ENCODE results near the gene SEMA4C.

Gene SEMA4C

DNA sequence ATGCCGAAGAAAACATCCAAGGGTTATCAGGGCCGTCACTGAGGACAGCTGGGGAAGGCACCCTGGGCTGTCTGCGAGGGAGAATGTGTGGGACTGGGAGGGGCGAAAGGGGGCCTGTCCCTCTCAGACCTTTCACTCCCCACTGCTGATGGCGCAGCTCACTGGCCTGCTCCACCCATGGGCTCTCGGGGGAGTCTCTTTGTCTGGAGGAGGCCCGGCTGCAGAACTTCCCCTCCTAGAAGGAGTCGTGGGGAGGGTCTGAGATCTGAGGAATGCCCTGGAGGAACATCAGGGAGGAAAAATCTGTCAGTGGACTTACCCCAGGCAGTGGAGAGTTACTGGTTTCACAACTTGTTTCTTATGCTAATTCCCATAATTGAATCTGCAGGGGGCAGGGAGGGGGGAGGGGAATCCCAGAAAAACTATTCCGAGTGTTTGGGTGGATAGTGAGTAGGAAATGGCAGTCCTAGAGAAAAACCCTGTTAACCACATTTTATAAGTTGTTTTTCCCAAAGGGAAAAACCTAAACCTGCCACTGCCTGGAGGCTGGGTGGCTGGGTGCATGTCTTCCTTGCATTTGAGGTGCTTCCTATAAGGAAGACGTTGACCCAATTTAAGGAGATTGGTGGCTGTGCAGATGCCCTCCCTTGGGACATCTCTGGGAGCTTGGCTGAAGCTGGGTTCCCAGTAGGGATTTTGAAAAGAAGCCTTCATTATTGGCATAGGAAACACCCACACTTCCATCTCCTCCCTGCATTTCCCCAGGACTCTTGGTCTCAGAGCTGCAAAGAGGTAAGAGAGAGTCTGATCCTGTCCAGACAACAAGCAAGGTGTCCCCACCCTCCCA lies 11.7 kb upstream of the SEMA4C start:
- DNase-seq, result no peak

- no peak for DNase-seq
Observed at GRCh38 chr2:96880891-96881273, 11.0 kb upstream of the SEMA4C start.

GRCh38 chr2:96879545-96880040 lies 9.7 kb upstream of the SEMA4C start:
- DNase-seq, result no peak

DNA sequence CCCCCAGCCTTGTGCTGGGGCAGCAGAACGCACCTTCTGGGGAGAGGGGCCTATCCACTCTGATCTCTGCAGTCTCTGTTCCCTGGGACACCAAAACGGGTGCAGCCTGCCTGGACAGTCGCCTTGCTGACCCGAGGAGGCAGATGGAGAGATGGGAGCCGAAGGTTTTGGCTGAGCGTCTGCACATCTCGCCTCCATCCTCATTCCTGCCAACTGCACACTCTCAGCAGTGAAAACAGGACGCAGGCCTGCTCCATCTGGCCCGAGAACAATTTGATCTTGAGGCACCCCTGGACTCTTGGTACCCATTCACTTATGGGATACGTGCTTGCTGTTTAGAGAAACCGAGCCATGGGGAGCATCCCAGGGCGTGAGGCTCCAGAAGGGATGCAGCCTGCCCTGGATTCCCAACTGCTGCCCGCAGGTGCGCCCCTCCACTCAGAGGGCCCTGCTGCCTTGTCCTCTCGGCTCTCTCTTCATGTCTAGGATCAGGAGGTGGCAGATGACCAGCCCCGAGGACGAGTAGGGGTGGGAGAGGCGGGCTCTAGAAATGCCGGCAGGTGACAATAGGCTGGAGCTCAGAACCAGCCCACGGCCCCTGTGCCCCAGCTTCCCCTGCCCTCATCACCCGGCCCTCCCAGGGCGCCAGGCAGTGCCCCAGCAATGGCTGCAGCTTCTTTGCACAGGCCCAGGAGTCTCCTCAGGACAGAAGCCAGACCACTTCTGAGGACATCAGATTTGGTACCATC lies 9.1 kb upstream of the SEMA4C start:
- no peak for DNase-seq

DNA sequence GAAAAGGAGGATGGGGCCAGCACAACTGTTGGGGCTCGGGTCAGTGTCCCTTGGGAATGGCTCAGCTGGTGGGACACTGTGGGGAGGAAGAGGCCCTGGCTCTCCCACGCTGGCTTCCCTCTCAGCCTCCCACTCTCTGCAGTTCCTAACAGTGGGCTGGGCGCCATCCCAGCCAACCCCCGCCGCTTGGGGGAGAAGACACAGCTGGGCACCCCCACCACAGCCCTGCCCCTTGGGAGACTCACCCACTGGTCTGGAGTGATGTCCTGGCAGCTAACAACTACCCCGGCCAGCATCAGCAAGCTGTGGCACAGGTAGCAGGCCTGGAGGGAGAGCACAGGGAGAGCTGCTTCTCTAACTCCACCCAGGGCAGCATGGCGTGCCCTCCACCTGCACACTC lies 8.3 kb upstream of the SEMA4C start:
- DNase-seq, result no peak

DNA sequence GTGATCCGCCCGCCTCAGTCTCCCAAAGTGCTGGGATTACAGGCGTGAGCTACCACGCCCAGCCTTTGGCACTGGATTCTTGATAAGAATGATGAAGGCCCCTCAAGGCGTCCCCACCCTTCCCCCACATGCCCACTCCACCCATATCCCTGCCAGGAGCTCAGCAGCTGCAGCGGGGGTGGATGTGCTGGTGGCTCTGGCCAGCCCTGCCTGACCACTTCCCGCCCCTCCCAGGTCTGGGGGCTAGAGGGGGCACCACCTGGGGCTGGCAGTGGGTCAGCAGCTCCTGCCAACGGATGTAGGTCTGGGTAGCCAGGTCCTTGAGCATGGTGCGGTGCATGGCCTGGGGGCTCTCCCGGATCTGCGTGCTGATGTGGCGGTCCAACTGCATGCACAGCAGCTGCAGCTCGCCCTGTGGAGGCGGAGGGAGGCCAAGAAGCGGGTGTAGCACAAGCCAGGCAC lies 7.8 kb upstream of the SEMA4C start:
- DNase-seq, result no peak

GRCh38 chr2:96877042-96877451 lies 7.2 kb upstream of the SEMA4C start:
- no peak for DNase-seq

GRCh38 chr2:96876269-96877041 lies 6.6 kb upstream of the SEMA4C start:
- no peak for DNase-seq

DNA sequence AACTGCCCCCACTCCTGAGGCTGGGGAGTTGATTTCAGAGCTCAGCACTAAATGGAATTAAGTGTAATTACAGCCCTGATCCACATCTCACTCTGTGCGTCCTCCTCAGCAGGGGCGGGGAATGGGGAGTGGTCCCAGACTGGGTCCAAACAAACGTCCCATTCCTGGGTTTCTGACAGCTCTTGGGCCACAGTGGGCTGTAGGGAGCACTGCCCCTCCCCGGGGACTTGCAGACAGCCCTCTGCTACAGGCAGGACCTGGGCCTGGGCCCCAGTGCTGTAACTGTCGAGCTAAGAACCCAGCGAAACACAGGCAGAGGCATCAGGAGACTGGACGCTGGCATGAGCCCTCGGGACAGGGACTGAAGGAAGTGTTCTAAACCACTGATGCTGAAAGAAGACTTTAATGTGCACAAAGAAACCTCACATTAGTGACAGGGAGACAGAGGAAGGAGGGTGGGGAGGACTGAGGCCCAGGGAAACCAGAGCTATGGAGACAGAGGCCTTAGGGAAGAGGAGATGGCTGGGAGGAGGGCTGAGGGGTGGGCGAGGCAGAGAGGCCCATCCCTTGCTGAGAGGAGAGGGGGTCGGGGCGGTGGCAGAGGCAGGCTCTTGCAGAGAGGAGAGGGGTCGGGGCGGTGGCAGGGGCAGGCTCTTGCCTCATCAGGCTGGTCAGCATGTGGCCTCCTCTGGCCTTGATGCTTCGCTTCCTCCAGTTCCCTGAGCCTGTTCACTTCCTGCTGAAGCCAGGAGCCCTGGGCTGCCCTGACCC lies 5.8 kb upstream of the SEMA4C start:
- no peak for DNase-seq

GRCh38 chr2:96874198-96874831 lies 4.4 kb upstream of the SEMA4C start:
- DNase-seq, result no peak

DNA sequence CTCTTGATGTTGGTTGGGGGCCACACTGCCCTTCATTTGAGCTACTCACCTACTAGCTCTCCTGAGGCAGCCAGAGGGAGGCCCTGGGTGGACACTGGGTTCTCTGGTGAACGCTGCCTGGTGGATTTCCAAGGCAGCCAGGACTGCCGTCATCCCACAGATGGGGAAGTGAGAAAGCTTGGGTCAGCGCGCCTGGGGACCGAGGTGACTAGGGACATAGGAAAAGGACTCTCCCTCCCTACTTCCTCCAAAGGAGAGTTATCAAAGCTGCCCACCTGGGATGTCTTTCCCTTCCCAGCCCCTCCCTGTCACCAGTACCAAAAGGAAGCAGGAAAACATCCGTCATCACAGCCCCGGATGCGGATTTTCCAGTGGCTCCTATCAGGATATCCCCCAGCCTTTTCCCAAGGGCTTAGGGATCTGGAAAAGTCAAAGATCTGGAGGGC lies 3.8 kb upstream of the SEMA4C start:
- DNase-seq, result no peak

GRCh38 chr2:96872591-96873349 lies 2.9 kb upstream of the SEMA4C start:
- DNase-seq, result no peak

DNA sequence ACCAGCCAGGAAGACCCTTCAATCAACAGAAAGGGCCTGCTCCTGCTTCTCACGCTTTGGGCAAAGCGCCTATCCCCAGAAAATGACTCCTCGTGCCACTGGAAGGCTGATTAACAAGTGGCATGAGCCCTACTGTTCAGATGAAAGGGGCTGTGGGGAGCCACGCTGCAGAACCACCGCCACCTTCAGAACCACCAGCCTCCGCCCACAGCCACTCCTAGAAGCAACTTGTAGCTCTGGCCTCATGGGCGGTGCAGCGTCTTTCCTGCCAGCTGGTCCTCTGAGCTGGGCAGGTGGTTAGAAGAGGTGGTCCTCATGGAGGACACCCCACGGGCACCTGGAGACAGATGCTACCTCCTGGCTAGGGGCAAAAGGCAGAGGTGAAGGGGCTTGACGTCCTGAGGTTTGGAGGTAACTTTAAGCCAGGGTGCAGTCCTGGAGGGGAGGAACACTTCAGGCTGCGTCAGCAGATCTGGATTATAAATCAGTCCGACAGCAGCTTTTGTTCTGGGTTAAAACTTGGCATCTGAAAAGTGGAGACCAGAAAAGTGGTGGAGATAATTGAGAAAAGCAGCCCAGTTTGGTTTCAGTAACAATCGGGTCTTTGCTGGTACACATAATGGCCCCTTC lies 861 bp upstream of the SEMA4C start:
- DNase-seq, result peak; percentile 49 to 73

GRCh38 chr2:96869281-96869821 lies 529 bp downstream of the SEMA4C start:
- peak; percentile 44 to 56 for DNase-seq

- DNase-seq, result peak; percentile 90 to 93
Observed at GRCh38 chr2:96868555-96869280, 1.2 kb downstream of the SEMA4C start.

- DNase-seq, result peak in 1 of 2 experiments; percentile 19
Observed at GRCh38 chr2:96867756-96868554, 1.9 kb downstream of the SEMA4C start.

GRCh38 chr2:96866986-96867755 lies 2.7 kb downstream of the SEMA4C start:
- DNase-seq, result peak; percentile 48 to 76

DNA sequence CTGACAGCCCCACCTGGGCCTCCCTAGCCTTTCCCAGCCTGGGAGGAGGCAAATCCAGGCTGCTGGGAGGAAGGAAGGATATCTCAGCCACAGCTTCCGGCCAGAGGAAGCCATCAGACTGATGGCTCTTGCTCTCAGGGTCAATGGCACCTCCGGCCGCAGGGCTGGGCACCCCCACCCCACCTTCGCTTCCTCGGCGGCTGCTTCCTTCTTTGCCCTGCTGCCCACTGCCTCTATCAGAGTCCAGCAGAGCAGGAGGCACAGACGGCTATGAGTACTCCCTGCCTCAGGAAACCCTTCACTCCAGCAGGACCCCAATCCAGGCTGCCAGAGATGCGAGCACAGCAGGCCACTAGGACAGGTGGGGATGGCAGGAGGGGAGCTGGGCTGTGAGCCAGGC lies 3.3 kb downstream of the SEMA4C start:
- DNase-seq, result no peak
